Kidney (tissue), 14 donors: ENCODE results near the gene FOCAD. TPM values are rescaled to one million over a fixed set of nuclear protein-coding genes. Genes with fewer than 3 reads are reported as not detected.

Experiments
- DNase-seq, 5 donors: peaks; one replicate each; pipeline ENCODE4 v3.0.0-alpha.2; 2013 to 2020
- FAIRE-seq: peaks from 2 replicates; lab custom pipeline; 2012; peaks lifted over from hg19 to GRCh38; lab: Jason Lieb, UNC
- H3K27ac ChIP-seq, 2 donors: one replicate each; pipeline ENCODE4 v1.7.0; 2013; ENCODE audit warnings: low read depth in 2 of 2, low read length in 2 of 2, inconsistent platforms in 1 of 2
- H3K27me3 ChIP-seq: one replicate; pipeline ENCODE4 v1.7.1; 2013; ENCODE audit warnings: low read length, inconsistent platforms; ENCODE audit not compliant: control insufficient read depth, insufficient read depth
- H3K36me3 ChIP-seq, 3 donors: one replicate each; pipeline versions ENCODE4 v1.7.0 to v1.7.1; 2013; ENCODE audit warnings: low read length in 3 of 3, control low read depth in 1 of 3, inconsistent platforms in 1 of 3; ENCODE audit not compliant: insufficient read depth in 3 of 3, control insufficient read depth in 2 of 3
- H3K4me1 ChIP-seq, 3 donors: one replicate each; pipeline versions ENCODE4 v1.7.0 to v1.7.1; 2013; ENCODE audit warnings: low read length in 3 of 3, inconsistent platforms in 1 of 3, low read depth in 1 of 3; ENCODE audit not compliant: control insufficient read depth in 2 of 3, insufficient read depth in 2 of 3
- H3K4me3 ChIP-seq, 3 donors: one replicate each; pipeline versions ENCODE4 v1.7.0 to v1.8.1; 2013; ENCODE audit warnings: low read length in 3 of 3, control low read depth in 1 of 3, inconsistent platforms in 1 of 3
- H3K9ac ChIP-seq, 3 donors: one replicate each; pipeline versions ENCODE4 v1.7.0 to v1.7.1; 2013; ENCODE audit warnings: low read length in 3 of 3, control low read depth in 1 of 3, inconsistent platforms in 1 of 3
- H3K9me3 ChIP-seq, 3 donors: one replicate each; pipeline versions ENCODE4 v1.7.0 to v1.7.1; 2013; ENCODE audit warnings: low read length in 3 of 3, control low read depth in 1 of 3, inconsistent platforms in 1 of 3; ENCODE audit not compliant: control insufficient read depth in 2 of 3, insufficient read depth in 1 of 3
- CTCF ChIP-seq: IDR thresholded peaks from 3 replicates; pipeline ENCODE4 v1.5.1; 2012; ENCODE audit warnings: mild to moderate bottlenecking, moderate library complexity, borderline replicate concordance; ENCODE audit not compliant: insufficient read depth; ENCODE audit errors: extremely low read depth
- intact Hi-C: fragments of 100-400 bp; cut with DNase I; formaldehyde crosslinking; loops from one replicate; pipeline ENCODE4 v1.11.1; 2022
- polyA plus RNA-seq: library from polyadenylated mRNA; stranded (reverse); fragments of 350-450 nt; fragmentation: Illumina TruSeq; extraction: RNeasy Lipid Tissue Mini Kit (QIAGEN cat#74804); gene quantifications from one replicate; pipeline ENCODE4 v1.2.3, GENCODE V29; 2014; ENCODE audit warnings: low read depth, low replicate concordance; ENCODE audit not compliant: insufficient read depth
- total RNA-seq: library from RNA; stranded (reverse); fragmentation: NEBNext Ultra II Directional; extraction: Animal tissue kit (Norgen Biotek cat#: 25700); gene quantifications from one replicate; pipeline ENCODE4 v1.2.1, GENCODE V29; 2021
- donor health status: control.
- donor health status: control.
- donor health status: control.
- donor health status: control.
- donor health status: control.
- donor health status: DM: yes; HTN: yes; CAD: no.
- donor health status: Normal renal cell carcinoma (clear cell type).

Gene FOCAD
- total and polyA plus RNA-seq, 2 donors from 2014 or later, result 12.2 to 35.7 TPM

- H3K27me3 ChIP-seq, result no peaks in the 10 kb centered on the region
- H3K4me3 ChIP-seq, result no peak overlapping the region
- H3K4me1 ChIP-seq, result no peaks in the 10 kb centered on the region
- H3K9me3 ChIP-seq, result no peaks in the 10 kb centered on the region
- no peak overlapping the region for H3K9ac ChIP-seq
- no peak for TF ChIP-seq CTCF
- no peak overlapping the region for H3K27ac ChIP-seq
- no peaks in the 10 kb centered on the region for H3K36me3 ChIP-seq
- FAIRE-seq, result no peak
- intact Hi-C loops, result no loop called here
- no peak for DNase-seq
Measured at GRCh38 chr9:20646656-20647055, 37.4 kb upstream of the FOCAD start.

GRCh38 chr9:20649381-20649780 is 34.7 kb upstream of the FOCAD start:
- H3K27me3 ChIP-seq, result no peaks in the 10 kb centered on the region
- no peak overlapping the region for H3K9ac ChIP-seq
- no peaks in the 10 kb centered on the region for H3K4me1 ChIP-seq
- no peak for DNase-seq
- intact Hi-C loops, result no loop called here
- no peaks in the 10 kb centered on the region for H3K36me3 ChIP-seq
- H3K9me3 ChIP-seq, result no peaks in the 10 kb centered on the region
- no peak for FAIRE-seq
- H3K27ac ChIP-seq, result no peak overlapping the region
- no peak overlapping the region for H3K4me3 ChIP-seq
- no peak for TF ChIP-seq CTCF

- no peak for TF ChIP-seq CTCF
- FAIRE-seq, result no peak
- intact Hi-C loops, result no loop called here
Measured at GRCh38 chr9:20650313-20650712, 33.7 kb upstream of the FOCAD start.

GRCh38 chr9:20650750-20651299 is 33.2 kb upstream of the FOCAD start:
- H3K36me3 ChIP-seq, result no peaks in the 10 kb centered on the region
- FAIRE-seq (no peak), DNase-seq (no peak)
- H3K9ac ChIP-seq, result no peak overlapping the region
- intact Hi-C loops, result no loop called here
- H3K4me1 ChIP-seq, result no peaks in the 10 kb centered on the region
- H3K27me3 ChIP-seq, result no peaks in the 10 kb centered on the region
- H3K4me3 ChIP-seq, result no peak overlapping the region
- no peak overlapping the region for H3K27ac ChIP-seq
- no peaks in the 10 kb centered on the region for H3K9me3 ChIP-seq
- TF ChIP-seq CTCF, result no peak

More at GRCh38 chr9:20650313-20650712, 33.7 kb upstream of the FOCAD start:
- Histone ChIP-seq H3K9me3 (no peaks in the 10 kb centered on the region), H3K36me3 (no peaks in the 10 kb centered on the region), H3K27ac (no peak overlapping the region), H3K4me1 (no peaks in the 10 kb centered on the region), H3K4me3 (no peak overlapping the region), H3K9ac (no peak overlapping the region), H3K27me3 (no peaks in the 10 kb centered on the region)
- no peak for DNase-seq
